HG03432 (cell line): ENCODE results near the gene LRRC27.
"Not testable (repeated sequence)": the region's sequence is repeated elsewhere in the genome, so short reads cannot be mapped to it uniquely, and the experiment has no call there.

ENCODE experiments used
- ATAC-seq: cut with Tn5 transposase; IDR thresholded peaks from one replicate; pipeline ENCODE4 v1.9.1; 2021; ENCODE audit warnings: mild to moderate bottlenecking, moderate library complexity; ENCODE audit not compliant: unreplicated experiment

The LRRC27 gene

DNA sequence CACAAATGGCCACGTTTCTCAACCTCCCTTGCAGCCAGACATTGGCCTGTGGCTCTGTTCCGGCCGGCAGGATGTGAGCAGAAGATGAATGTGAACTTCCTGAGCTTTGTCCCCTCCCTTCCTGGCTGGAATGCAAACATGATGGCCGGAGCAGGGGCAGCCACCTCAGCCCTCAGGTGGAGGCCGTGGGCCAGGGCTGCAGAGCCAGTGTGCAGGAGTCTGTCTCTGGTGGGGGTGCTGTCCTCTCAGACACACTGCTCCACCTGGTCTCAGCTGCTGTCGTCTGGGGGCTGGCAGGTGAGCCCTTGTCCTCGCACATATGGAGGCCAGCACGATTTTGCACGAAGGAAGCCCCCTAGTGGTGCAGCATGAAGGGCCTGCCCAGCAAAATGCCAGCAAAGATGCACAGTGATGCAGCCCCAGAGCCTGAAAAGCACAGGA is 39.7 kb downstream of the LRRC27 start:
- no peak for ATAC-seq

DNA sequence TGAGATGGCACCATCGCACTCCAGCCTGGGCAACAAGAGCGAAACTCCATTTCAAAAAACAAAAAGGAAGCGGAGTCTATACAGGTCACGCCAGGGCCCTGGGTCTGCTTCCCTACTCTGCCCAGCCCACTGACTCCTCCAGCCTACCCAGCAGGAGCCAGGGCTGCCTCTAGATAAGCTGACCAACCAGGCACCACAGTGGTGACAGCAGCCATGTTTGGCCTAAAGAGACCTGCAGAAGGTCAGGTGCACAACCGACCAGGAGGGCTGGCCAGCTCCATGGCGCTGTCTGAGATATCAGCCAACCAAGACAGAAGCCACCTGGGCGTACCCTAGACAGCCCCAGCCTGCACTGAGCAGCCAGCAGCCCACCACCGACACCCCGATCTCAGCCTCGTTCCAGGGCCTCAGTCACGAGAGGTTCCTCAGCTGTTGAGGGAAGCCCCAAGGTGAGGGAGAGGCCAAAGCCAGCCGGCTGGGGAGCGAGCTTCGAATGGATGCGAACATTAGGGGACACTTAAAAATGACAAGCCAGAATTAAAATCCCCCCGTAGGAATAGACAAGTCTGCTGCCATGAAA is 40.6 kb downstream of the LRRC27 start:
- ATAC-seq: no peak

DNA sequence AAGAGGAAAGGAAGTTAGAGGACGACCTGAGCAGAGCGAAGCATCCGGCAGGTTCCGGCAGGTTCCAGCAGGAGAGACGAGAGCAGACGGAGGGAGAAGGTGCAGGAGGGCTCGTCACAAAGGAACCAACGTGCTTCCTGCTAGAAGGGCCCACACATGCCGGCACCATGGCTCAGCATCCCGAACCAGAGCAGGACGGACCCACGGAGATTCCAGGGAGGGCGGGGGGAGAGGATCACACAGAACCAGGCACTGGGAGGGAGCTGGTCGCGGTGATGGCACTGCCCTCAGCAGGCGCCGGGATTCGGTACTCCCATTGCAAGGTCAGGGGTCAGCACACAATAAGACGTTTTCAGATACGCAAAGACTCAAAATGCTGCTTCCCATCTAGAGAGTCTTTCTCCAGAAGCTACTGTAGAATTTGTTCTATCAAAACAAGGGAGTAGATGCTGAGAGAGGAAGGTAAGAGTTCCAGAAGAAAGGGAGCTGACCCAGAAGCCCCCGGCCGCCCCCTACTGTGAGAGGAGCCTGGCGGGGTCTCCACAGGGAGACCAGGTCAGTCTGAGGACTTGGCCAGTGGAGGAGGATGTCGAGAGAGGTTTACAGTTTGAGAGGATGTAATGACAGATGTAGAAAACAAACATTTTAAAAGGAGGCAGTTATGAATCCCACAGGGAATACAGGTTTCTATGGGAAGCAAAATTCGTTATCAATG is 41.4 kb downstream of the LRRC27 start:
- no peak for ATAC-seq

DNA sequence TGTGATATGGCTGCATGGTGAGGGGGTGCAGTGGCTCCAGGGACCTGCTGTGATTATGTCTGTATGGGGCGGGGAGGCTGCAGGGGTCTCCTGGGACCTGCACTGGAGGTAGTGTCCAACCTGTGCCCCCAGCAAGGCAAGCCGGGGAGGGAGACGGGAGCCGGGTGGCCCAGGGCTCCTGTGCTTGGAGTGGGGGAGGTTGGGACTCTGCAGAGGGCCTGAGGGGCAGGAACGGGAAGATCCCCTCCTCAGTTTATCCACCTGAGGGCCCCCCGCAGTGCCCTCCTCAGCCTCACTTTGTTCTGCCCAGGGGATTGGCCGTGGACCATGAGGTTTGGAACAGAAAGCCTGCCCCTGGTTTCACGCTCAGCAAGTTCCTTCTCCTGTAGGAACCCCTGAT is 42.2 kb downstream of the LRRC27 start:
- no peak for ATAC-seq

DNA sequence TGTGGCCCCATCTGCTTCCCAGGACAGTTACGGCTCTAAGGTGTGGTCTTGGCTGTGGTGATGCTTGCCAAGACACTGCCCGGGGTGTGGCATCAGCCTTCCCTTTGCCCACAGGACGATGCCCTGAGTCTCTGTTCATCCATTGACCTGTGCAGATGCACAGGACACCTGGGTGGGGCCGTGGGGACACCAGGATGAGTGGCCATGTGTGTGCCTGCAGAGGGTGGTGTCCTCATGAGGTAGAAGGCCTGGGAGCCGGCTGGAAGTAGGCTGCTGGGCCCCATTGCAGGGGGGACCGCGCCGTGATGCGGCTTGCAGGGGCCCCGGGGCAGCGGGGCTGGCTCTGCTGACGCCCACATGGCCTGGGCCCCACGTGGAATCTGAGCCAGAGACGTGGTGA is 42.6 kb downstream of the LRRC27 start:
- ATAC-seq: no peak

DNA sequence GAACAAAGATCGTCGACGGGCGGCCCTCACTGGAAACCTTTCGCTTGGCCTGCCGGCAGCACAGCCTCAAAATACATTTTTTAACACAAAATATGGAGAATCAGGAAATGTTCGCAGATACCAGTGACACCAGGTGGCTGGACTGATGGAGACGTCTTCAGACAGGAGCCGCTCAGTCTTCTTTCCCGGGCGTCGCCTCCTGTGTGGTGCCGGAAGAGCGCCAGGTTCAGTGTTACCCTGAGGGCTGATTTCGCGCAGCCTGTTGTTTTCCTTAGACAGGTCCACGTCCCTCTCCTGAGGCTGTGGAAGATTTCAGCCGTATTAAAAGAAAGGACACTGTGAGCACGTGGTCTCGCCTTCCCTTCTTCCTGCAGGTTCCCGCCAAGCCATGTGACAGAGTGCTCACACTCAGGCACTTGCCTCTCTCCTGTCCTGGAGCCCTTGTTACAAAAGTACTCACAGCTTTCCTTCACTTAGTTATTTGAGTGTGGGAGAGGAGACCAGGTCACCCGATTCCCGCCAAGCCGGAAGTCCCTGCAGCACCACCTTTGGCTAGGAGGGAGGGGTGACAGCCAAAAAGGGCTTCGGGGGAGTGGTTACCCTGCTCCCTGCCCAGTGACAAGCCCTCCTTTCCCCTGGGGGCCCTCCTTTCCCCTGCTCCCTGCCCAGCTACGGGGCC is 43.3 kb downstream of the LRRC27 start:
- no peak for ATAC-seq

DNA sequence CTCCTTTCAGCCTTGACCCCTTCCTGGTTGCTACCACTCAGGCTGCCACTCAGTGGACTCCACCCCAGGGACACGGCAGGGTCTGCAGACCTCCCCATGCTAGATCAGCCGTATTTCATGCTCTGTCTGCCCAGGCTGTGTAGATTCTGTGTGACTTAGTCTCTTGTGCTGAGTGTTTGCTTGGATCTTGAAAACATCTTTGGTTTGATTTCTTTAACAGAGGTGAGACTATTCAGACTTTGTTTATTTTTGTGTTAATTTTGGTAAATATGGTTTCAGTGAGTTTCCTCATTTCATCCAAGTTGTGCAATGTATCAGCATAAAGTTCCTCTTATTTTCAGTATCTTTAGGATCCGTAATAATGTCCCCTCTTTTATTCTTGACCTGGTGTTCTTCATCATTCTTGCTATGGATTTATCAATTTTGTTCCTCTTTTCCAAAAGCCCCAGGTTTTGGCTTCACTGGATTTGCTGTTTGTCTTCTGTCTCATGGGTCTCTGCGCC is 43.9 kb downstream of the LRRC27 start:
- no peak for ATAC-seq

DNA sequence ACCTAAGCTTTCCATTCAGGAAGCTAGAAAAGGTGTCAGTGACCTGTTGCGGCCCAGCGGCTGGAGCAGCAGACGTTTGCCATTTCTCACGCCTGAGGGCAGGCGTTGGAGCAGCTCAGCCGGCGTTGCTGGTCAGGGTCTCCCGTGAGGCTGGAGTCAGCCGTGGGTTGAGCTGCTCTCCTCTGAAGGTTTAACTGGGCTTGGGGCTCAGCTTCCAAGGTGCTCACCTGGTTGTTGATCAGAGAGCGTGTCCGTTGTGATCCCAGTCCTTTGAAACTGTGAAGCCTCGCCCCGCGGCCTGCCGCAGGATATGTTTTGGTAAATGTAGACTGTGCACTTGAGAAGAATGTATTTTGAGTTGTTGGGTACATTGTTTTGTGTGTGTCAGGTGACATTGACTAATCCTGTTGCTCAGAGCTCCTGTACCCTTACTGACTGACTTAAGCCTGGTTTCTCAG is 44.4 kb downstream of the LRRC27 start:
- no peak for ATAC-seq

DNA sequence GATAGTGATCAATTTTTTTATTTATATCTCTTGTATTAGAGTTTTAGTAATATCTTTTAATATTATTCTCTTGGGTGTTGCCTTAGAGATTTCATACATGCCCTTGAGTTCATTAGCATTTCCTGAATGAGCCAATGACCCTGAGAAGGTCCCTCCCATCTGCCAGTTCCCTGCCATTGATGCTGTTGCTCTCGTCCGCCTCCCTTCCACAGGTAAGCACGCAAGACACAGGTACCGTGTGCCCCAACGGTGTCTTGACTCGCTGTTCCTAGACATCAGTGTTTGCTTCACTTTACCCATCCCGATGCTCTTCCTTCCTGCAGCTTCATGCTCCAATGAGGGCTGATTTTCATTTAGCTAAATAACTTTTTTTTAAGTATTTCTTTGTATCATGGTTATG is 45.3 kb downstream of the LRRC27 start:
- ATAC-seq: no peak

DNA sequence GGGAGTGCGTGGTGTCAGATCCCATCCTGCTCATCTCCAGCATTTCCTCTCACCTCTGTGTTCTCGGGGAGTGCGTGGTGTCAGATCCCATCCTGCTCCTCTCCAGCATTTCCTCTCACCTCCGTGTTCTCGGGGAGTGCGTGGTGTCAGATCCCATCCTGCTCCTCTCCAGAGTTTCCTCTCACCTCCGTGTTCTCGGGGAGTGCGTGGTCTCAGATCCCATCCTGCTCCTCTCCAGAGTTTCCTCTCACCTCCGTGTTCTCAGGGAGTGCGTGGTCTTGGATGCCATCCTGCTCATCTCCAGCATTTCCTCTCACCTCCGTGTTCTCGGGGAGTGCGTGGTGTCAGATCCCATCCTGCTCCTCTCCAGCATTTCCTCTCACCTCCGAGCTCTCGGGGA is 47.0 kb downstream of the LRRC27 start:
- ATAC-seq: not testable (repeated sequence)

DNA sequence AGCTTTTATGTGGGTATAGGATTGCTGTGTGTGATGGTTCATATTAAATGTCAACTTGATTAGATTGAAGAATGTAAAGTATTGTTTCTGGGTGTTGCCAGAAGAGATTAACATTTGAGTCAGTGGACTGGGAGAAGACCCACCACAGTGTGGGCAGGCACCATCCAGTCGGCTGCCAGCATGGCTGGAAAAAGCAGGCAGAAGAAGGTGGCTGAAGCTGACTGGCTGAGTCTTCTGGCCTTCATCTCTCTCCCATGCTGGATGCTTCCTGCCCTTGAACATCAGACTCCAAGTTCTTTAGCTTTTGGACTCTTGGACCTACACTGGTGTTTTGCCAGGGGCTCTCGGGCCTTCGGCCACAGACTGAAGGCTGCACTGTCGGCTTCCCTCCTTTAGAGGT is 49.0 kb downstream of the LRRC27 start:
- ATAC-seq: not testable (repeated sequence)

DNA sequence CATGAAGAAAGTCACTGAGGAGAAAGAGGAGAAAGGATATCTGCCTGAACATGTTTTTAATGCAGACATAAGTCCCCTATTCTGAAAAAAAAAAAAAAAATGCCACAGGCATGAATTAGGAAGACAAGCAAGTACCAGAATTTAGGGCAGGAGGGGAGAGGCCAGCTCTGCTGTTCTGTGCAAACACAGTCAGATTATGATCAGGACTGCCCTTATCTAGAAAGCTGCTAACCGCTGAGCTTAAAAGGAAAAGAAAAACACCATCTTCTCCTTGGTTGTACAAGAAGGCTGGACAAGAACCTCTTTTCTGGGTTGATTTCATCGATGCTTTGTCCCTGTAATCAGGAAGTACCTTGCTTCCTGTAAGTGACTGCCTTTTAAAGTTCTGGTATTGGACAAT is 49.7 kb downstream of the LRRC27 start:
- no peak for ATAC-seq

DNA sequence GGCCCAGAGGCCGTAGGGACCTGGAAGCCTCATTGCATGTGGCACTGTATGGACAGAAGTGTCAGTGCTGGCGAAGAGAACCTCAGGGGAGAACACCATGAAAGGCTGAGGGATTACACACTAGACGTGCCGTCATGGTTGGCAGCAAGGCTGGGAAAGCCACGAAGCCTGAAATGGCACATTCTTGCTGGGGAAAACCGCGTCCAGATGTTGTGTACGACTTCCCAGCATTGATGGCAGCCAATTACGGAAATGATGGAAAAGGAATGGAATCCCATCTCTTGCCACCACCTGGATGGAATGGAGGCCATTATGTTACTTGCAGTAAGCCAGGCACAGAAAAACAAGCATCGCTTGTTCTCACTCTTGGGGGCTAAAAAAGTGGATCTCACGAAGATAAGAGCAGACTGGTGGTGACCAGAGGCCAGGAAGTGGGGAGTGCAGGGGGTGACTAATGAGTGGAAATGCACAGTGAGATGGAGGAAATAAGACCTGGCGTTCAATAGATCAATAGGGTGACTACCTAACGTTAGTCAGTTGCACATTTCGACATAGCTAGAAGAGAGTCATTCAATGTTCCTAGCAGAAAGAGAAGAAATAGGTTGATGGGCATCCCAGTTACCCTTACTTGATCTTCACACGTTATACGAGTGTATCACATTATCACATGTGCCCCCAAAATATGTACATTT is 50.4 kb downstream of the LRRC27 start:
- no peak for ATAC-seq

DNA sequence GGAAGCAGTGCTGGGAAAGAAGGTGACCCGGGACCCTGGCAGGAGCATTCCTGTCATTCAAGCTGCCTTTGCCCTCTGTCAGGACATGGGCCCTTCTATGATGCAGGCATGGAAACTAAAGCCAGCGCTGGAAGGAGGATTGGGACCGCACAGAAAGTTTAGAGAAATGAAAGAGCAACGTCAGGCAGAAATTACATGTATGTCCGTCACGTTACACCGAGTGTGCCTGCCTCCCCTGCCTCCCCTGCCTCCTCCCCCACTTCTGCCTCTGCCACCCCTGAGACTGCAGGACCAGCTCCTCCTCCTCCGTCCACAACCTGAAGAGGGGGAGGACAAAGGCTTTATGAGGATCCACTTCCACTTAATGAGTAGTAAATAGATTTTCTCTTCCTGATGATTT is 51.1 kb downstream of the LRRC27 start:
- ATAC-seq: no peak

DNA sequence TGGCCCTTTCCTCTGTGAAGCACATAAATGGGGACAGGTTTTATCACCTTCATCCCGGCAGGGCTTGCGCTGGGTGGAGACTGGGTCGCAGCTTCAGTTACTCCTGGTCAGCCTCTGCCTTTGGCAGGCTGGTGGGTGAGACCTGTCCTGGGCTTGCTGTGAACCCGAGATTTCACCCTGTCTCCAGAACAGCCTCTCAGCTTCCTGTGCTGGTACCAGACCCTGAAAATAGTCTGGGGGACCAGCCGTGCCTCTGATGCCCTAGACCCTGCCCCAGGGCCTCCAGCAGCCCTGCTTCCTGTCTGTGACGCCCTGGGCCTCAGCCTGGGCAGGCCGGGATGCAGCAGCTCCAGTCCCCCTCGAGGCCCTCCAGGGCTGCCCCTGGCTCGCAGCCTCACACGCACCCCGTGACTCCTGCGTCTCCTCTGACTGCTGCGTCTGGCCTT is 51.8 kb downstream of the LRRC27 start:
- ATAC-seq: no peak

DNA sequence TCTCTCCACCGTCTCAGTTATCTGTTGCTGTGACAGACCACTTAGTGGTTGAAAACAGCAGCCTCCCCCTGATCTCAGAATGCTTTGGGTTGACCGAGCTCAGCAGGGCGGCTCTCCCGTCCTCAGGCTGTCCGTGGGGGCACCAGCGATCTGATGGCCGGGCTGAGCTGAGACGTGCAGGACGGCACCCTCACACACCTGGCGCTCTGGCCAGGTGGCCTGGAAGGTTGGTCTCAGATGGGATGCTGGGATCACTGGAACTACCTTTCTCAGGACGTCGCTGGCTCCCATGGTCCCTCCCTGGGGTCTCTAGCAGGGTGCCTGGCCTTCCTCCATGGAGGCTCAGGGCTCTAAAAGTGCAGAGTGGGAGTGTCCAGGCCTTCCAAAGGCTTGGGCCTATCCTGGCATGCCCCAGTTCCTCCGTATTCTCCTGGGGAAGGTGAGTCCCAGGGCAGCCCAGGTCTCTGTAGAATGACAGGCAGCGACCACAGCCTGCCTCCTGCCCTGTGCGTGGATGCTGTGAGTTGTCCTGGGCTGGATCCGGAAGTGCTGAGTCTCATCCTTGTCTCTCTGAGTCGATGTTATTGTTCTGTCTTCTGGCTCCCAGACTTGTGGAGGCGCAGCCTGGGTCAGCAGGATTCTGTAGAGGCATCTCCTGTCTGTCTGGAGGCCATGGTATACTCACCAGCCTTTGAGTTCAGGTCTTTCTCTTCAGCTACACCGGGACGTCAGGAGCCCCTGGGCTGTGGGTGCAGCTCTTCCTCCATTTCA is 52.8 kb downstream of the LRRC27 start:
- ATAC-seq: no peak

DNA sequence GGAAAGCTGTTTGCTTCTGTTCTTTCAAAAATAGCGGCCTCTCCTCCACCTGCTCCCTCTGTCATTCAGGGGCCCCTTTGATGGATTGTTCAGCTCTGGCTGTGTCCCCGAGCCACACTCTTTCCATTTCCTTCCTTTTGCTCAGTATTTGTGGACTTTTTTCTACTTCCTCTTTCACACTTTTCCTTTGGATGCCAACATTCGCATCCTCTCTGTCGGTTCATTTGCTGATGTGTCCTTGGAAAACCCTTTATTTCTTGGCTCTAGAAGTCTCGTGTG is 53.3 kb downstream of the LRRC27 start:
- no peak for ATAC-seq

DNA sequence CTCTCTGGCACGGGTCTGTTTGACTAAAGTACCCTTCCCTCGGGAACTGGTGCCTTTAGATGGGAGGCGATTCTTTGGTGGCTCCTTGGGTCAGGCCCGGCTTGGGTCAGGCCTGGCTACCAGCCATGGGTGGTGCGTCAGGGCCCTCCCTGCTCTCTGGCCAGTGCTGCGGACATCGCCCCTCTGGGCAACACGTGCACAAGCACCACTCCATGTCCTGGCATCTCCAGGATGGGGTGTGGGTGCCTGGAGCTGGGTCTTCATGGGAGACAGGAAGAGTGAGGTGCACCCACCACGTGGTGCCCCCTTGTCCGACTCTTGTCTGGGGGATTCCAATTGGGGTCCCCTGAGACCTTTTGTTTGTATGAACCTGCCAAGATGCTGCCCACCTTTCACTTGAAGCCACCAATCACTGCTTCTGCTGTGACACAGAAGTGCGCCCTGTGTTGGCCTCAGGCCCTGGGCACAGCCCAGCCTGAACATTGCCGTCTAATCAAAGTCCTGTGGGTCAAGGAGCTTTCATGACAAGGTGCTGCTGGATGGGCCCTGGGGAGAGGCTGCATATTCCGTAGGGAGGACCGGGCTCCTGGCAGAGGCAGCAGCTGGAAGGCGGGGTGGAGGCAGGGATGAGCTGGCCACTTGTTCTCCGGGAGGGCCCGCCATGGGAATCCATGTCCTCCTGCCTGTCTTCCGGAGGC is 53.9 kb downstream of the LRRC27 start:
- no peak for ATAC-seq

DNA sequence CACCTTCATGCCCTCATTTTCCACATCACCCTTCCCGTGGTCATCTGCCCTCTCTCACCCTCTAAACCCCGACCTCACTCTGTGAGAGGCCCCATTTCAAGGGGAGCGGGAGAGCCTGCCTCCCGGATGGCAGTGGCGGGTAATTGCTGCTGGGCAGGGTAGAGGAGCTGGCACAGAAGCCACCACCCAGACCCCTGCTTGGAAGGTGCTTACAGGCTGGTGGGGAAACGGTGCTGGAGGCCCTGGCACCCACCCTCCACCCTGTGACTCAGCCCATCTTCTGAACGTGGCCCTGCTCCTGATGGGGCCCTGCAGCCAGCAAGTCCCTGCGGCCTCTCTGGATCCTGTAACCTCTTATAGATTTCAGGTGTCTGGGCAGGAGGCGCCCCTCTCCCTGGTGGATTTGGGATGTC is 54.4 kb downstream of the LRRC27 start:
- ATAC-seq: no peak

DNA sequence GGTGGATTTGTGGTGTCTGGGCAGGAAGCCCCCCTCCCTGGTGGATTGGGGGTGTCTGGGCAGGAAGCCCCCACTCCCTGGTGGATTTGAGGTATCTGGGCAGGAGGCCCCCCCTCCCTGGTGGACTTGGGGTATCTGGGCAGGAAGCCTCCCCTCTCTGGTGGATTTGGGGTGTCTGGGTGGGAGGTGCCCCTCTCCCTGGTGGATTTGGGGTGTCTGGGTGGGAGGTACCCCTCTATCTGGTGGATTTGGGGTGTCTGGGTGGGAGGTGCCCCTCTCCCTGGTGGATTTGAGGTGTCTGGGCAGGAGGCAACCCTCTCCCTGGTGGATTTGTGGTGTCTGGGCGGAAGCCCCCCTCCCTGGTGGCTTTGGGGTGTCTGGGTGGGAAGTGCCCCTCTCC is 54.9 kb downstream of the LRRC27 start:
- ATAC-seq: not testable (repeated sequence)
